ENCODE measurements around the gene RIN3.
"Not testable (repeated sequence)": the region's sequence is repeated elsewhere in the genome, so short reads cannot be mapped to it uniquely, and the experiment has no call there.

RIN3 gene

DNA sequence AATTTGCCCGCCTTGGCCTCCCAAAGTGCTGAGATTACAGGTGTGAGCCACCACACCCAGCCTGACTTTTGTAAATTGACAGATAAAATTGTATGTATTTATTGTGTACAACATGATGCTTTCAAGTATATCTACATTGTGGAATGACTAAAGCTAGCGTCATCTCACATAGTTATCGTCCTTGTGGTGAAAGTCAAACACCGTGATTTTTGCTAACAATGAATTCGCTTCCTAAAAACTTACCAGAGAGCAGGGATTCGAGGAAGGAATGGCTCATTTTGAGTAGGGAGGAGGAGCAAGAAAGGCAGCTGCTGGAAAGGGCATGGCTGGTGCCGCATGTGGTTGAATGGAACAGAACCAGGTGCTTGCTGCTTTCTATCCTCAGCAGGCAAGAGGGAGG, 149.5 kb downstream of the RIN3 start:
- no peak for DNase-seq

DNA sequence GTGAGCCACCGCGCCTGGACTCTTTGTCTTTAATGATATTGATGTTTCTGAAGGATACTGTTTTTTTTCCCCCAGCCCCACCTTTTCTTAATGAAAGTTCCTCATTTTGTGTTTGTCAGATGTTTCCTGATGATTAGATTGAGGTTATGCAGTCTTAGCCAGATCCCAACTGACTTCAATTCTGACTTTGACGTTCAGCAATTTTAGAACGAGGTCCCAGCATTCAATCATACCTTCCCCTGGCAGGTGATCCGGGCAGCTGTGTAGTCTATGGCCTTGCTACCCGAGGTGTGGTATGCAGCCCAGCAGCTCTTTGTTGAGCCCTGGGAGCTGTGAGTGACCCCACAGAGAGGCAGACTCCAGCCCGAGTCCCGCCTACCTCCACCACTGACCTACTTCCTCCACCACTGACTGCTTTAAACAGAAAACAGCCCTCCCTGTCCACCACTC, 152.1 kb downstream of the RIN3 start:
- DNase-seq: peak in 1 of 51 donors; percentile 13

DNA sequence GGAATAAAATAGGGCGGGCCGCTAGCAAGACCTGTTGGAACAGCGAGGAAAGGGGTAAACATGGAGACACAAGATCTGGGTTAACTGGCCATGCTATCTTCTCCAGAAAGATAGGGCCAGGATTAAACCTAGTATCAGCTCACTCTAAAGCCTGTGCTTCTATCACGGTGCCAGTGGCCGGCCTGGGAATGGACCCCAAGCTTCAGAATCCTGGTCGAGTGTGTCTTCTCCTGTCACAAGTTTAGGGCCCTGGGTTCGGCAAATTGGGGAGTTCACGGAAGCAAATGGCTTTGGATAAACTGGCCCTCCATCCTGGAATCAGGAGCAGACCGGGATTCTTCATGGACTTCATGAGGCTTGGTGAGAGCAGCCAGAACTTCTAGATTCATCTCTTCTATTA, 152.7 kb downstream of the RIN3 start:
- DNase-seq: no peak

DNA sequence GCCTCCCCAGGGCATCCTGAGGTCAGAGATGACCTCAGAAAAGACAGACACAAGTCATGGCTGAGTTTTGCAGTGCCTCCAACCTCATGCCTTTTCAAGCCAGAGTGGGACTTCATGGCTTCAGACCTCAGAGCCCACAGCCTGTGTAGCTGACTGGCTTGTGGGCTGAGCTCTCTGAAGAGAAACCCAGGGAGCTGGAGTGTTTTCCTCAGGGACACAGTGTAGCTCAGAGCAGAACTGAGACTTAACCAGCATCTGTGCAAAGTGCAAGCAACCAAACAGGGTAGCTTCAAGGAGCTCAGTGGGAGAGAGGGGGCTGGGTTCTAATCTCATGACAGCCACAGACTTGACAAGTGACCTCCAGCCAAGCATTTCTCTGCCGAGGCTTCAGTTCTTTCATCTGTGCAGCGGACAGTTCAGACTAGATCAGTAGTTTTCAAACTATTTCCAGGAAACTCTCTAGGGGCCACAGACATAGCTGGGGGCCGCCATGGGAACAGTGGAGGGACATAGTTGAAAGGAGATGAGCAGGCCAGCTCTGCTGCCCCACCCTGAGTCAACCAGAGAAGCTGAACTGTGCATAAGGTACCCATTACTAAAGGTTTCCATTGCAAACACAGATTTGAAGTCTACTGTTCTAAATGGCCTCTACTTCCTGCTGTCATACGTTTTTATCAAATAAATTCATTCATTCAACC, 154.8 kb downstream of the RIN3 start:
- DNase-seq: no peak

DNA sequence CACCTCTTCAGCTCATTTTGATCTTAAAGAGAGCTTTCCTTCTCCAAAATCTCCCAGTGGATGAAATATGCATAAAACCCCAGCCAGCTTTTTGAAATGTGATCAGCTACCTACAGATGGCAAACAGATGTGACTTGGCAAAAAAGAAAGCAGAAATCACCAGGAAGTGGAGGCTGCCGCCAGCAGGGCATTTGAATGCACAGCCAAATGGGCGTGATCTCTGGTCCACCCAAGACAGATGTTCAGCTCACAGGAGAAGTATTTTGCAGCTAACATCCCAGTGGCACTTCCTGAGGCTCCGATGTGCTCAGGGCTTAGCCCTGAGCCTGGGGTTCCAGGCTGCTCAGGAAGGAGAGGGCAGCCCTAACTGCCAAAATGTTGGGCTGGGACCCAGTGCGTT, 156.6 kb downstream of the RIN3 start:
- DNase-seq: no peak

DNA sequence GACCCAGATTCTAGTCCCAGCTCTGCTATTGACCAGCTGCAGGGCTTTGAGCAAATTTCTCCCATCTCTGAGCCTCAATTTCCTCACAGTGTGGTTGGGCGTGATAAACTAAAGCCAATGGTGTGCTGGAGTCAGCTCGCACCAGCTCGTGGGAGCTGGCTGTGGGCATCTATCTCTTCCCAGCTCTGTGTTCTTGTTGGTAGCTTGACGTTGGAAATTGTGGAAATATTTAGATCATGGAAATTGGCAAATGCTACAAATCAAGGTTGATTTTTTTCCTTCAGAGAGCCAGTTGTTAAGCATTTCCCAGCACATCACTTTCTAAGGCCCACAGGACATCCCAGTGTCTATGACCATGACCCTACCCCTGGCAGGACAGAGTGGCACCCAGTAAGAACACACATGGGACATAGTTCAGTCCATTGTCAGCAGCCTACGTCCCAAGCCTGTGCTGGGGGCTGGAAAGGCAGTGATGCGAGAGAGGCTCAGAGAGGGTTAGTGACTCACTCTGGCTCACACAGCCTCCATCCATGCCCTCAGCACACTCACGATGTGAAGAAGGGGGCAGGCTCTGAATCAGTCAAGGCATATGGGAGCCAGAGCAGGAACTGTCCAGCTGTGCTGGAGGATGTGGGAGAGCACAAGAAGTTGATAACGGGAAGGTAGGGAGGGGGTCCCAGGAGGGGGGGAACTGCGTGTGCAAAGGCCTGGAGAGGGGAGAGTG, 157.2 kb downstream of the RIN3 start:
- no peak for DNase-seq

DNA sequence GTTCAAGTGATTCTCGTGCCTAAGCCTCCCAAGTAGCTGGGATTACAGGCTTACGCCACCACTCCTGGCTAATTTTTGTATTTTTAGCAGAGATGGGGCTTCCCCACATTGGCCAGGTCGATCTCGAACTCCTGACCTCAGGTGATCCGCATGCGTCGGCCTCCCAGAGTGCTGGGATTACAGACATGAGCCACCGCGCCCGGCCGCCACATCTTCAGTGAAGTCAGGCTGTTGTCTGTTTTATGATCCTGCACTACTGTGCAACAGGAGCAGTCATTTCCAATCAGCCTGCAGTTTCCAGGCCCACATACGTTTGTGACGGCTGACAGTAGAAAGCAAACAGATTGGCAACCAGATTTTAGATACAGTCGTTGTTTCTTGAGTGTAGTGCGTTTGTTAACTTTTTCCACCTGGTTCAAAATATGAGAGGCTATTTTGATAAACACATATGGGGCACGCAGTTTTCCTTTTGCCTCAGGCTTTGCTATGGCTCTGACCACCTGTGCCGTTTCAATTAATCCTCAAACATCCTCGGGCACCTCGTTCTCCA, 160.1 kb downstream of the RIN3 start:
- no peak for DNase-seq

DNA sequence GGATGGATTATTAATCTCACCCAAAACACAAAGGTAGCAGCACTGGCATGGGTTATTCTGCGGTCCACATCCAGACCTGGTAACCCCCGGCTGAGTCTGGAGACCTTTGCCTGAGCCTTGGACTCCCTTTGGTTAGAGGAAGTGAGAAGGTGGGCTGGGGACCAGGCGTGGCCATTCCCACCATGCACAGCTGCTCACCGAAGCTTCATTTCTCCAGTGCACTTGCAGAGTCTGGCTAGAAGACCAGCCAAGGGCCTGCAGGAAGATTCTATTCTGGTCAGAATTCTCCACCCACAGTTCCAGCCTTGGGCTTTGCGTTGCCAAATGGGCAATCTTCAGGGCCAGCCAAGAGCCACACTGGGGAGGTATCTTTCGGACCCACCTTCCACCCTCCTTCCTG, 161.8 kb downstream of the RIN3 start:
- DNase-seq: no peak

DNA sequence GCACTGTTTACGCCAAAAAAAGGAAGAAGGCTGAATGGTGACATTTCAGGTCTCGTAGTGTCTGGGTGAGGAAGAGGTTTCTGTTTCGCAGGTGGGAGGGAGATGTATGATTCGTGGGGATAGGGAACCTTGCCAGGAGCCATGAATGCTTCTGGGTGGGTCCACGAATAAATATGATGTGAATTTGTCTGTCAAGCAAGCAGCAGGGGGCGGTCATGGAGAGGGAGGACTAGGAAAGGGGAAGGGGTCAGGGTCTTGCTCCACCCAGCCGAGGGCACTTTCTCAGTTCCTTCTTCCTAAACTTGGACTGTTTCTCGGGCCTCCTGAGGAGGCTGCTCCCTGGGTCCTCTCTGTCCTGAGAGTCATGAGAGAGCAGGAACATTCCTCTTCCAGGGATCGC, 162.4 kb downstream of the RIN3 start:
- DNase-seq: peak in 1 of 51 donors; percentile 15

DNA sequence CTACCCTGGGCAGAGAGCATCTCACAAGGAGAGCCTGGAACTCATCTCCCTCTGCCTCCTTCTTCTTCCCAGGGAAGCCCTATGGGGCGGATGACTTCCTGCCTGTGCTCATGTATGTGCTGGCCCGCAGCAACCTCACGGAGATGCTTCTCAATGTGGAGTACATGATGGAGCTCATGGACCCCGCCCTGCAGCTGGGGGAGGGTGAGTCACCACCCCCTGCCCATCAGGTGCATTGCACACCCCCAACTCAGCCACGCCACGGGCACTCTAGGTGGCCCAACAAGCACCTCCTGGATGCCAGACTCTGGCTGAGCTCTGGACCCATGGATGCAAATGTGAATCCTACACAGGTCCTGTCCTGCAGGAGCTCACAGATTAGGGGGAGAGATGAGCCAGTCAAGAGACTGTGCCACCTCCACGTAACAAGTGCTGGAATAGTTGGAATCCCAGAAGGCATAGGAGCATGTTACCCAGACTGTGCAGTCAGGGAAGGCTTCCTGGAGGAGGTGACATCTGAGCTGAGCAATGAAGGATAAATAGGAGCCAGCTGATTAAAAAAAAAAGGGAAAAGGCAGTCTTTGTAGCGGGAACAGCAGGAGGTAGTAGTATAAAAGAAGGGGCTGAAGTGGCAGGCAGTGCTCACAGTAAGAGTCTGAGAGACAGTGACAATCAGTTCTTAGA, 163.0 kb downstream of the RIN3 start:
- DNase-seq: no peak

DNA sequence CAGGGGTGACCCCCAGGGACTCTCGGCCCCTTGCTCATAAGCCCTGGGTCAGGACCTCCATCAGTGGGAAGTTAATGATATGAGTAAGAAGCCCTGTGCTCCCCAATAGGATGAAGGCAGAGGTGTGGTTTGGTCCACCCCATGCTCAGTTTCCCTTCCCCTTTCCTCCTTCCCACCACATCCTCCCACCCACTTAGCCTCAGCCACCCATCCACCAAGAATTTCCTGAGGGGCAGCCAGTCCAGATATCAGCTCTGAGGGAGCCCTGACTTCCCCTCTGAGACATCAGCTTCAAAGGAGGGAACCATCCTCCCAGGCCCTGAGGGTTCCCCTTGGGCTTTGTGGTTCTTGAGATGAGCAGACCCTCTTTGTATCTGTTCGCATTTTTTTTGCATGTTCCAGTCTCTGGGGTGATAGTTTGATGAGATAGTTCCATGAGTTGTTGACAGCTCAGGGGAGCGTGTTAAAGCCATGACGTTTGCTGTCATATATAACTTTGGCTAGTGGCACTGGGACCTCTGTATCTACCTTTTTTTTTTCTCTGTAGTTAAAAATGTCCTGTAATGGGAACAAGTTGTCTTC, 163.6 kb downstream of the RIN3 start:
- peak in 7 of 51 donors; percentile 18 to 29 (median 26) for DNase-seq

DNA sequence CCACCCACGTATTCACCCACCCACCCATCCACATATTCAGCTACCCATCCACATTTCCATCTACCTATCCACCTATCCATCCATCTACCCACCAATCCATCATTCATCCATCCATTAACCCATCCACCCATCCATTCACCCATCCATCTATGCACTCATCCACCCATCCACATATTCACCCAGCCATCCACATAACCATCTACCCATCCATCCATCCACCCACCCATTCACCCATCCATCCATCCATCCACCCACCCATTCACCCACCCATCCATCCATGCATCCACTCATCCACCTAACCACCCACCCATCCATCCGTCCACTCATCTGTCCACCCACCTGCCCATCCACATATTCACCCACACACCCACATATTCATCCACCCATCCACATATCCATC, 164.4 kb downstream of the RIN3 start:
- no peak for DNase-seq

DNA sequence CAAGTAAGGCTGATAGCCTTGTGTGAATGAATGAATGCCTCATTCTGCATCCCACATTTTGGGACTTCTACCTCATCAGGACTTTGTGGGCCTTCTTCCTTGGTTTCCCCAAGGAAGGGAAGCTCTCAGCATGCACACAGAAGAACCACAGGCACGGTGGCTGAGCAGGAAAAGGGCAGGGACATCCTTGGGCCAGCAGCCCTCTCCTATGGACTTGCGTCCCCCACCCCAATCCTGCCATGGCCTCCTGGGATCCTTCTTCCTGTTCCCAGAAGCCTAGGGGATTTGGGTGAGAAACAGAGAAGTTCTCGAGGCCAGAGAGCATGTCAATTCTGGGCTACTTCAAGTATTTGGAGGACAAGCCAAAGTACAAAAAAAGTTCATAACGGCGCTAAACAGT, 165.2 kb downstream of the RIN3 start:
- DNase-seq: no peak

DNA sequence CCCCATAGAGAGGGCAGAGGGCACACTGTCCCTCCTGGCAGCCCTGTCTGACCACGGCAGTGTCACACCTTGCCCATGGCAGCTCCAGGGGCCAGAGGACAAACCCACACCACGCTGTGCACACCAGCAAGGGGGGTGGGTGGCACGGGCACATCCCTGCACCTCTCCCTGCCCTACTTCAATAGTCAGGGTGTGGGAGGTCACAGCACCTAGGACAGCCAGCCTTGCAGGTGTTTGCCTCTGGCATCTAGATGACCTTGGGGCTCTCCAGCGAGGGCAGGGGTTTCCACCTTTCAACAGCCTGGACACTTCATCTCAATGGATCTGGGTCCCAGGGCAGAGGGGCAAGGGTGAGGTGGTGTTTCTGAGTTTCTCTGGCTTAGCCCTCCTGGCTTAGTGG, 165.7 kb downstream of the RIN3 start:
- no peak for DNase-seq

DNA sequence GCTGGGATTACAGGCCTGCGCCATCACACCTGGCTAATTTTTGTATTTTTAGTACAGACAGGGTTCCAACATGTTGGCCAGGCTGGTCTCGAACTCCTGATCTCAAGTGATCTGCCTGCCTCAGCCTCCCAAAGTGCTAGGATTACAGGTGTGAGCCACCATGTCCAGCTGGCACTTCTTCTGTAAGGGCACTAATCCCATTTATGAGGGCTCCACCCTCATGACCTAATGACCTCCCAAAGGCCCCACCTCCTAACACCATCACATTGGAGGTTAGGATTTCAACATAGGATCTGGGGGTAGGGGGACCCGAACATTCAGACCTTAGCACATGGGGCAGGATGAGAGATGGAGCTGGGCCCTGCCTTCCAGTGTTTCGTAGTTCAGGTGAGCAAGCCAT, 166.7 kb downstream of the RIN3 start:
- not testable (repeated sequence) for DNase-seq

DNA sequence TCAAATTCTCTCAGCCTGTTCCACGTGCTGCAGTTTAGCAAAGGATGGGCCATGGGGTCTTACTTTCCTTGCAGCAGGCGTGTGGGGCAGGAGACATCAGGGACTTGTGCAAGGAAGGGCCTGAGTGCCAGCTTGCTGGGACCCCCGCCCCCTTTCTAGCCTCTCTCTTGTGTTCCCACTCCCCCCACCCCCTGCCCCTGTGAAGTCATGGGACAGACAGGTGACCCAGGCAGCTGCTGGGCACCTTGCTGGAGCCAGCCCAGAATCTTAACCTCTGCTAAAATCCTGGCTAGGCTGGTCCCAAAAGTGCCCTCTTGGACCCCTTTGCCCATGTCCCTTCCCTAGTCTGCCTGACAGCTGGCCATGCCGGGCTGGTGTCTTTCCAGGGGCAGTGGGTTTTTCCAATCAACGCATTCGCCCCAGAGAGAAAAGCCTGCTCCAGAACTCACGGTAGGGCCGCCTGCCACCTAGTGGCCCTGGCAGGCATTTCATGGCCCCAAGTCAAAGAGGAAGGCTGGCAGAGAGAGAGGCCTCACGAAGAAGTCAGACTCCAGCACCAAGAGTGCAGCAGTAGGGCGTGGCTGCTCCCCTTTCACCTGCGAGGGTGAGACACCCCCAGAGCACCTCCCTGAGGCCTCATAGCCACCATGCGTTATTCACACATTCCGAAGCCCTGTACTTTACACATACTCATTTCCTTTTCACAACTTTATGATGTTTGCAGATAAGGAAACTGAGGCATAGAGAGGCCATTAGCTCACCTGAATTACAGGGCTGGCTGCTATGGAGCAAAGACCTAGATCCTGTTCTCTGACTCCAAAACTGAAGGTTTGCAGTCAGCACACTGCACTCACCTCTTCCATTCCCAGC, 167.4 kb downstream of the RIN3 start:
- DNase-seq: peak in 30 of 51 donors; percentile 15 to 68 (median 37)

DNA sequence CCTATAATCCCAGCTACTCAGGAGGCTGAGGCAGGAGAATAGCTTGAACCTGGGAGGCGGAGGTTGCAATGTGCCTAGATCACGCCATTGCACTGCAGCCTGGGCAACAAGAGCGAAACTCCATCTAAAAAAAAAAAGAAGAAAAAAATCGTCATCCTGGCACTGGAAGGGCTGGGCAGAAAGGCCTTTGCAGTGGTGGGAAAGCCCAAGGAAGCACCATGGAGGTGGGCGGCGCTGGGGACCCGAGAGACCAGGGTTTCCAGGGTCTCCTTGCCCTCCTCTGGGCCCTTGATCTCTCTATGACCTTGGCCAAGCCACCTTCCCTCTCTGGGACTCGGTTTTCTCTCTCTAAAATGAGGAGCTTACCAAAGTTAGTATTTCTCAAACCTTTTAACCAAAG, 169.5 kb downstream of the RIN3 start:
- DNase-seq: no peak

DNA sequence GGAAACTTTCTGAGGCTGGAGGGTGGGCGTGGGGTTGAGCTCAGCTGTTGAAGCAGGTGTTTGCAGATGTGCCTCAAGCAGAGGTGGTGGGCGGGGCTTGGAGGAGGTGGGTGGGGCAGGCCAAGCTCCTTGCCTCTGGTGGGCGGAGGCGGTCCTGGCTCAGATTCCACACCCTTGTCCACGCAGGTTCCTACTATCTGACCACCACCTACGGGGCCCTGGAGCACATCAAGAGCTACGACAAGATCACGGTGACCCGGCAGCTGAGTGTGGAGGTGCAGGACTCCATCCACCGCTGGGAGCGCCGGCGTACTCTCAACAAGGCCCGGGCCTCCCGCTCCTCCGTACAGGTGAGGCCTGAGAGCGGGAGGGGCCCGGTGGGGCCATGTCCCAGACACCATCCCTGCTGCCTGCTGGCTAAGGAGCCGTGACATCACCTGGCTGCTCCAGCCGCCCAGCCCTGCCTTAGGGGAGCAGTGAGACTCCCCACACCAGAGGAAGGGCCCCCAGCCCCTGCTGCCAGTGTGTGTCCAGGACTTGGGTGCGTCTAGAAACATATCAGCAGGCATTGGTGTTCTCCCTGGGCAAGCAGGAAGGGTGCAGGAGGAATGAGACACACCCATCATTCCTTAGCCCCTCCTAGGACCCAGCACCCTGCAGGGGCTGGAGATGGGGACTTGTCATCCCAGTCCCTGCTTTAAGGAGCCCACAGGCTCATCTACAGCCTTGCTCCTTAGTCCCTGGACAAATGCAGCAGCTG, 171.4 kb downstream of the RIN3 start:
- no peak for DNase-seq

DNA sequence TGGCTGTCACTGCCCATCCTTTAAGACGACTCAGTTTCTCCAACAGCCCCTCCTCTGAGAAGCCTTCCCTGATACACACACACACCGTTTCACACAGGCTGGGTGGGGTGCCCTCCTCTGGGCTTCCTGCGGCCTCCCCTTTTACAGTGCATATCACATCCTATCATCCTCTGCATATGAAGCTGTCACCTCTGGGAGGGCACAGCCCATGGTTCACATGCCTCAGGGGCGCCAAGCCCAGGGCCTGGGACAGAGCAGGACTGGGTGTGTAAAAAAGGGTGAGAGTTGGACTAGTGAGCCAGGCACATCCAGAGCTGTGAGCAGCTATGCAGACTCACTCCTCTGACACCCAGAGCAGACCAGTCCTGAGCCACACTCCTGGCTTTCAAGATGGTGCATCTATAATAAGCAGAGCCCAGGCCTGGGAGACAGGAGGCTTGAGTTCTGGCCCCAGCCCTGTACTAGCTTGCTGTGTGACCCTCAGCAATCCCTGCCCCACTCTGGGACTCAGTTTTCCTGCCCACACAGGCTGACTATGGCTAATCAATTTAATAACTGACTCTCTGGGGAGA, 172.3 kb downstream of the RIN3 start:
- DNase-seq: no peak

DNA sequence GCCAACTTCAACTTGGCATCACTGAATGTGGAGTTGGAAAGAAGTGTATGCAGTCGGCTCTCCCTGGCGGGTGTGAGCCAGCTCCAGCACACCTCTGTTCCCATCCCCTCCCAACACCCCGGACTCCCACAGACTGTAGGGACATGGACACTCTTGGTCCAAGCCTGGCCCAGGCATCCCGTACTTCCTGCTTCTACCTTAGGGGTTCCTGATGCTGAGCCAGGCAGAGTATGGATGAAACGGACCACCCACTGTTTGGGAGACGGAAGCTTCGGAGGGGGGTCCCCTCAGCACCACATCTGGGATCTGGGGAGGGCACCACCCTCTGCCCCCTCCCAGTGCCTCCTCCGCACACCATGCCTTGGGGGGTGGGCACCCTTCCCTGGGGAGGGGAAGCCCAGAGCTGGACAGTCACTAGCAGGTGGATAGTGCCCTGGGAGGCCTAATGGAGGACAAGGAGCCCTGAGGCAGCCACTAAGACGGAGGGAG, 172.9 kb downstream of the RIN3 start:
- no peak for DNase-seq

Data from hypothalamus (tissue), 51 donors.